Breast epithelium (tissue), 4 donors: Measurements from ENCODE around the gene PLOD1. TPM values are rescaled to one million over a fixed set of nuclear protein-coding genes. Genes with fewer than 3 reads are reported as not detected.

ENCODE experiments used
- DNase-seq, 2 donors: peaks; one replicate each; pipeline ENCODE4 v3.0.0-alpha.2; 2019; ENCODE audit warnings: low spot score in 2 of 2
- H3K27ac ChIP-seq, 2 donors: fragments of 200-600 bp; sonication (generic) in 1 of 2; one replicate each; pipeline ENCODE4 v1.5.1; 2016 to 2019; ENCODE audit warnings: mild to moderate bottlenecking in 1 of 2
- H3K27me3 ChIP-seq, 2 donors: fragments of 200-600 bp; sonication (generic) in 1 of 2; one replicate each; pipeline versions ENCODE4 v1.5.1 to v1.6.0; 2017 to 2019; ENCODE audit warnings: control low read depth in 1 of 2, mild to moderate bottlenecking in 1 of 2
- H3K36me3 ChIP-seq: fragments of 200-600 bp; one replicate; pipeline ENCODE4 v1.5.1; 2019
- H3K4me1 ChIP-seq, 2 donors: fragments of 200-600 bp; sonication (generic); one replicate each; pipeline ENCODE4 v1.5.1; 2016 to 2019; ENCODE audit warnings: control low read depth in 1 of 2
- H3K4me3 ChIP-seq, 3 donors: fragments of 200-600 bp; sonication (generic); 1 replicate in 2 of 3; 2 replicates in 1 of 3; pipeline ENCODE4 v1.5.1; 2016 to 2019; ENCODE audit warnings: mild to moderate bottlenecking in 3 of 3, moderate library complexity in 2 of 3
- H3K9me3 ChIP-seq, 2 donors: fragments of 200-600 bp; sonication (generic) in 1 of 2; one replicate each; pipeline ENCODE4 v1.5.1; 2016 to 2019; ENCODE audit warnings: control low read depth in 1 of 2
- CTCF ChIP-seq, 3 donors: fragments of 450-650 bp; IDR thresholded peaks; one replicate each; pipeline ENCODE4 v1.5.1; 2016 to 2017; ENCODE audit warnings: antibody characterized with exemption in 3 of 3, mild to moderate bottlenecking in 3 of 3, moderate library complexity in 3 of 3
- POLR2A ChIP-seq: fragments of 450-650 bp; IDR thresholded peaks from one replicate; pipeline ENCODE4 v1.6.1; 2016; ENCODE audit warnings: antibody characterized with exemption, mild to moderate bottlenecking, moderate library complexity
- POLR2AphosphoS5 ChIP-seq, 3 donors: sonication (generic); formaldehyde crosslinking; IDR thresholded peaks; one replicate each; pipeline ENCODE4 v1.6.1; 2017; ENCODE audit warnings: antibody characterized with exemption in 3 of 3
- intact Hi-C: fragments of 100-400 bp; cut with DNase I; formaldehyde crosslinking; loops from one replicate; pipeline ENCODE4 v1.15.1; 2023; ENCODE audit warnings: low total_unique reads
- total RNA-seq, 3 donors: library from RNA; depleted of rRNA; stranded (reverse); fragments of >200 nt; gene quantifications; one replicate each; pipeline ENCODE4 v1.1.0, GENCODE V29; 2016

Gene PLOD1
- total RNA-seq, 3 donors from 2014 or later = 45.9 to 86.1 (median 57.5) TPM

- DNase-seq = no peak
- Histone ChIP-seq H3K4me3 (no peak overlapping the region), H3K36me3 (peaks cover 11% of the 10 kb centered on the region), H3K27me3 (no peaks in the 10 kb centered on the region), H3K4me1 (no peaks in the 10 kb centered on the region), H3K27ac (no peak overlapping the region), H3K9me3 (no peaks in the 10 kb centered on the region)
- no peak for TF ChIP-seq CTCF (IDR thresholded peaks at IDR 0.05)
- intact Hi-C loops = no loop called here
Measured at GRCh38 chr1:12010746-12011570, 76.4 kb downstream of the PLOD1 start.

- no peak for TF ChIP-seq POLR2AphosphoS5 (IDR thresholded peaks at IDR 0.05)
- TF ChIP-seq CTCF (IDR thresholded peaks at IDR 0.05) = no peak
- no peak for TF ChIP-seq POLR2A
- H3K9me3 ChIP-seq = no peaks in the 10 kb centered on the region
- H3K27ac ChIP-seq = no peak overlapping the region
- H3K4me3 ChIP-seq = no peak overlapping the region
- DNase-seq = no peak
- peaks cover under 1% of the 10 kb centered on the region for H3K36me3 ChIP-seq
- intact Hi-C loops = no loop called here
- no peaks in the 10 kb centered on the region for H3K4me1 ChIP-seq
- no peaks in the 10 kb centered on the region for H3K27me3 ChIP-seq
Measured at GRCh38 chr1:12011998-12012397, 77.5 kb downstream of the PLOD1 start.

GRCh38 chr1:12012560-12013316, 78.2 kb downstream of the PLOD1 start:
- no peaks in the 10 kb centered on the region for H3K27me3 ChIP-seq
- intact Hi-C loops = no loop called here
- H3K4me3 ChIP-seq = no peak overlapping the region
- no peak overlapping the region for H3K27ac ChIP-seq
- H3K9me3 ChIP-seq = no peaks in the 10 kb centered on the region
- DNase-seq = no peak
- H3K4me1 ChIP-seq = no peaks in the 10 kb centered on the region
- TF ChIP-seq POLR2A = no peak
- TF ChIP-seq CTCF (IDR thresholded peaks at IDR 0.05) = no peak
- H3K36me3 ChIP-seq = no peaks in the 10 kb centered on the region

GRCh38 chr1:12014141-12014991, 79.8 kb downstream of the PLOD1 start:
- Histone ChIP-seq H3K36me3 (no peaks in the 10 kb centered on the region), H3K9me3 (no peaks in the 10 kb centered on the region), H3K4me1 (no peaks in the 10 kb centered on the region), H3K4me3 (no peak overlapping the region), H3K27me3 (no peaks in the 10 kb centered on the region), H3K27ac (peak overlapping the region in 1 of 2 donors; percentile 12)
- no peak for DNase-seq
- intact Hi-C loops = loop anchor here (2.0 kb wide), 1 partner anchor 52 kb away; no protein-coding TSS in a partner anchor
- TF ChIP-seq POLR2A (no peak), CTCF (IDR thresholded peaks at IDR 0.05) (no peak), POLR2AphosphoS5 (IDR thresholded peaks at IDR 0.05) (no peak)
